Stimulated activated CD4-positive, alpha-beta T cell treated with anti-CD3 and anti-CD28 coated beads, Interleukin-1b, Interleukin-23, amount 100 ng/mL, for 48 hours (primary cell): ENCODE measurements around the gene FCGR1A.
"Not testable (repeated sequence)": the region's sequence is repeated elsewhere in the genome, so short reads cannot be mapped to it uniquely, and the experiment has no call there.

Source experiments
- DNase-seq: peaks from one replicate; pipeline ENCODE4 v3.0.0-alpha.2; 2020

The FCGR1A gene

GRCh38 chr1:149778313-149778712 is 4.2 kb upstream of the FCGR1A start:
- not testable (repeated sequence) for DNase-seq

DNA sequence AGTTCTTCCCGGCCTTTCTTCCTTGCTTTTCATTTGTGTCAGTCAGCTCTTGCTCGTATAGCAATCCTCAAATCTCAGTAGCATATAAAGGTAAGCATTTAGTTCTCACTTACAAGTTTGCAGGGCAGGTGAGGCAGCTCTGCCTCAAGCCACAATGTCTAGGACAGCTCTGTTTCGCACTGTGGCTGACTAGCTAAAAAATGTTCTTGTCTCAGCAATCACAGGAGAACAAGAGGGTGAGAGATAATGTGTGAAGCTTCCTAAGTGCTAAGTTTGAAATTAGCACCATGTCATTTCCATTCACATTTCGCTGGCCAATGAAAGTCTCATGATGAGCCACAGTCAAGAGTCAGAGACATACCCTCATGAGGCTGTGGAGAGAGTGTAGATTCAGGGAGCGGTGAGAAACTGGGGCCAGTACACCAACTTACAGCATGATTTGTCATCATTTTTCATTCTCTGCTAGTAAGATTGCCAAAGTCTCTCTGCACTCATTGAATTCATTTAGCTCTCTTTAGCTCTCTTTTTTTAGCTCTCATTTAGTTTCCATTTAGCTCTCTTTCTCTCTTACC is 995 bp upstream of the FCGR1A start:
- peak; percentile 55 for DNase-seq

DNA sequence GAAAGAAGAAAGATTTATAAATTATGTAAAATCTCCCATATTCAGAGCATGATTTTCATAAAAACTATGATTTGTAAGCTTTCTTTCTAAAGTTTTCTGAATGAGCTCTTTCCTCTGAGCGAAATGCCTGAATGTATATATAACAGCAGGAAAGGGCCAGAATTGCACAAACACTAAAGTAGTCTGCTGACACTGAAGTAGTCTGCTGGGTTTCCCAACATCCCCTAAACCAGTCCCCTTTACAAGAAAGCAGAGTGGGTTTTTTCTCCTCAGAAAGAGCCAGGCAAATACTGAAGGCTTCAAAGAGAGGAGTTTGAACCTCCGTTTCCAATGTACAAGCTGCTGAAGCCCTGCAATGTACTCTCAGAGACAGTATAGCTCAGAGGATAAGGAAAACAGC is 795 bp downstream of the FCGR1A start:
- DNase-seq, result not testable (repeated sequence)

GRCh38 chr1:149783868-149784267 is 1.4 kb downstream of the FCGR1A start:
- DNase-seq, result not testable (repeated sequence)

DNA sequence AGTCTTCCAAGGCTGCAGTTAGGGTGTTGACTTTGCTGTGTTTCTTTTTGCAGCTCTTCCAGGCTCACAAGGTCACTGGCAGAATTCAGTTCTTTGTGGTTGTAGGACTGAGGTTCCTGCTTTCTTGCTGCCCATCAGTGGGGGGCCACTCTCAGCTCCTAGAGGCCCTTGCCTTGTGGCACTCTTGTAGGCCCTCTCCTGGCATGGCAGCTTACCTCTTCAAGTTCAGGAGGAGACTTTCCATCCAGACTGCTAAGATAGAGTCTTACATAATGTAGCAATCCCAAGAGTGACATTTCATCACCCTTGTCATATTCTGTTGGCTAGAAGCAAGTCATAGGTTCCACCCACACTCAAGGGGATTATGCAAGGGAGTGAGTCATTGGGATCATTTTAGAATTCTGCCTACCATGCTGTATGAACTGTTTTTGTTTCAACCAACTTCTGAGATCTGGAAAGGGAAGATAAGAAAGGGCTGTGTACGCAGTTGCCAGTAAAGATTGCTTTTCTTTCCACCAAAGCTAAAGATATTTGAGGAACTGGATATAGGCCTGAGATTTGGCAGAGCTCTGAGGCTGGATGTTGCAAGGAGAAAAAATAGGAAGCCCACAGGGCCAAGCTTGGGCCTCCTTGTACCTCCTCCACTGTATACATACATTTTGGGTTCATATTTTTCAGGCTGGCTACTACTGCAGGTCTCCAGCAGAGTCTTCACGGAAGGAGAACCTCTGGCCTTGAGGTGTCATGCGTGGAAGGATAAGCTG is 5.4 kb downstream of the FCGR1A start:
- DNase-seq, result not testable (repeated sequence)

- peak; percentile 66 for DNase-seq
These were observed 10.0 kb downstream of the FCGR1A start for GRCh38 chr1:149792502-149792901.

DNA sequence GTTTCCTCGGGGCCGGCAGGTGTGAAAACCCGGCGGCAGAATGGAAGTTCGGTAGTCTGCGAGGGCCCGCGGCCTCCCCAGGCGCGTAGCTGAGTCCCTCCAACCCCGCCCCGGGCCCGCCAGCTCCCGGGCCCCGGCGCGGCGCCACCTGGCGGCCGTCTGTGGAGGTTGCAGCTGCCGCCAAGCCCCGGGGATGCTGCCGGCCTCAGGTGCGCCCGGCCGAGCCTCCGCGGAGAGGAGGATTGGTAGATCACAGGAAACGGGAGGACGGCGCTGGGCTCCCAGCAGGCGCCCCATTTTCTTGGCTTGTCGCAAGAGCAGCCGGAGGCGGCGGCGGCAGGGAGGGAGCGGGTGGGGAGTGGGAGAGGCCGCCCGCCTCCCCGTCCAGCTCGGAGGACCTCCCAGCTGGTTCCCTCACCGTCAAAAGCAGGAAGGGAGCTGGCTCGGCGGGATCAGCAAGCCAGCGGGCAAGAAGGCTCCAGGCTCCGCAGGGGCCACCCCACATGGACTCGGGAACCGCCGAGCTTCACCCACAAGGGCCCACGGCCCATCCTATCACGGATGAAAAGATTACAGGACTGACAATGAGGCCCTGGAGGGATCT is 10.5 kb downstream of the FCGR1A start:
- DNase-seq, result peak; percentile 84

DNA sequence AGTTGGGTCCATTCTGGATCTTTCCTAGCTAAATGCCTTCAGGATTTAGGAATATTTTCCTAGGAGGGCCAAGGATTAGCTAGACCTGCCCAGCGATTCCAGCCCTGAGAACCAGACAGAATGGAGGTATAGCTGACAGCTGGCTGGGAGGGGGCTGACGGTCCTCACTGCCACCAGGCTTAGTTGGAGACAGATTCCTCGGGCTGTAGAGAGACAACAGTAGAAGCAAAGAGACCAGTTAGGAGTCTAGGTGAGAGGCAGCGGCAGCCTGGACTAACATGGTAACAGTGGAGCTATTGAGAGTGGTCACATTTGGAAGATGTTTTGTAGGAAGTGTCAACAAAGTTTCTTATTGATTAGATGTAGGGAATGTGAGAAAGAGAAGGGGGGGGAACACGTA is 11.4 kb downstream of the FCGR1A start:
- not testable (repeated sequence) for DNase-seq

DNA sequence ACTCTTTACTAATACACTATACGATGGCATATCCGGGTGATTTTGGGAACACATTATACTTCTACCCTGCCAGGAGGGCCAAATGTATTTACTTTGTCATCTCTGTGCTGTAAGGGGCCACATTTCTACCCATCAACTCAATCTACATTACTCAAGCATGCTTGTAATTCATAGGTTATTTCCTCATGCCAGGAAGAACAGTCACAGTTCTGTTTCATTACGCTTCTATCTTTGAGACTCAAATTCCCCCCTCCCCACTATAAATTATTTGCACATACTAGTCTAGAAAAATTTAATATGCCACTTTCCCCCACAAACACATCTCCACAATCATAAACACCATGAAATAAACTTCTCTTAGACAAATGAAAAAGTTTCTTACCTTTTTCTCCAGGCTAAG is 19.1 kb downstream of the FCGR1A start:
- DNase-seq, result not testable (repeated sequence)

DNA sequence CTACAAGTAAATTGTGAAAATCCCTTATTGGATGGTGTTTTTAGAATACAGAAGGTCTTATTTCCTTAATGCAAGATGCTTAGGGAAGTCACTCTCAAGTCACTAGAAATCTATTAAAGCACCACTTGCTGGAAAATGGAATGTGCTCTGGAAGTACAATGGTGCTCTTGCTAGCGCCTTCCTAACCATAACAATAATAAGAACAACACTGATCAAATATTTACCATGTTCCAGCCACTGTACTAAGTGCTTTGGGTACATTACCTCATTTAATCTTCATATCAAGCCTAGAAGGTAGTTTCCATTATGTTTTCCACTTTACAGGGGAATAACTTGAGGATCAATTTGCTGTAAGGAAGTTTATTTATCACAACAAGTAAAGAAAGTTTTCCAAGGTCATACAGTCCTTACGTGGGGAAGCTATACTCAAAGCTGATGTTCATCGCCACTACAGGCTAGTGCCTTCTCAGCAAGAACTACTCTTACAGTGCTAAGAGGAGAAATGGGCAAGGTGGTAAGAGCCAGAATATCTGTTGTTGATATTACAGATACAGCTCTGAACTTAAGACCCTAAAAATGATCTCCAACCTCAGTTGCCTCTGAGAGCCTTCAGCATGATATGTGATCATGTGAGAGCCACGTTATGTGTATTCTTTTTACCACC is 22.1 kb downstream of the FCGR1A start:
- DNase-seq, result not testable (repeated sequence)

- not testable (repeated sequence) for DNase-seq
These were observed 28.4 kb downstream of the FCGR1A start for GRCh38 chr1:149810697-149811405.

DNA sequence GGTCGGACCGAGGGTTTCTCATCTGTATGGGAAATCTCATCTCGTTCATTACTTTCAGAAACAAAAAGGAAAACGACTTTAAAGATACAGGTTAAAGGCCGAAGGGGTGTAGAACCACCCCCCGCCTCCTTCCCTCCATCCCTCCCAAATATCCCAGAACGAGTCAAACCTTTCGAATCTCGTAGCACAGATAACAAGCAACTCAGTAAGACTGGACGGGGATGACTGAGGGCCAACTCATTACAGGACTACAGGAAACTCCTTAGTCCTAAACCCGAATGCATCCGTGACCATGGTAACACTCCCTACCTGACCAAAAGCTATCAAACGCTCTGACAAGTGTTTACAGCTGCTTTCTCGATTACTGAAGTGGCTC is 29.0 kb downstream of the FCGR1A start:
- peak; percentile 53 for DNase-seq

GRCh38 chr1:149811890-149812829 is 29.7 kb downstream of the FCGR1A start:
- DNase-seq, result peak; percentile 84

DNA sequence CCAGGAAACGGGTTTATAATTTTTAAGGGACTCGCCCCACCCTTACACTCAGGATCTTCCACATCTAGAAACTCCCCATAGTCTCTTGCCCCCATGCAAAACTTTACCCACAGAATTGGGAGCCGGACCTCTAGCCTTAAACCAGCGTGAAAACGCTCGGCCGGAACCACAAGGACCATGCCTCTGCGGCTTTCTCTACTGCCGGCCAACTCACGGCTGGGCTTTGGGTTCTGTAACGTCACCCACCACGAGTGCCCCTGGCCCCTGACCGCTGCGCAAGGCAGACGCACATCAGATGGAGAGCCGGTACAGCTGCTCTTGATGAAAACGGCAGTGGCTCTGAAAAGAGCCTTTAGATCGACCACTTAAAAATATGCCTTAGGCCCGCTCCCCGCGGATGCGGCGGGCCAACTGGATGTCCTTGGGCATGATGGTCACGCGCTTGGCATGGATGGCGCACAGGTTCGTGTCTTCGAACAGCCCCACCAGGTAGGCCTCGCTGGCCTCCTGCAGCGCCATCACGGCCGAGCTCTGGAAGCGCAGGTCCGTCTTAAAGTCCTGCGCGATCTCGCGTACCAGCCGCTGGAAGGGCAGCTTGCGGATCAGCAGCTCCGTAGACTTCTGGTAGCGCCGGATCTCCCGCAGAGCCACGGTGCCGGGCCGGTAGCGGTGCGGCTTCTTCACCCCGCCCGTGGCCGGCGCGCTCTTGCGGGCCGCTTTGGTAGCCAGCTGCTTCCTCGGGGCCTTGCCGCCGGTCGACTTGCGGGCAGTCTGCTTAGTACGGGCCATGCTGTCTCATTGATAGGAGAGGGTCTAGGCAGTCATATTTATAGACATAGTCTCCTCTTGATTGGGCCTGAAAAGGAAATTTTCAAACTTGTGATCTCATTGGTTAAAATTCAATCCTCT is 30.7 kb downstream of the FCGR1A start:
- DNase-seq, result peak; percentile 57

- not testable (repeated sequence) for DNase-seq
These were observed 37.9 kb downstream of the FCGR1A start for GRCh38 chr1:149820387-149820786.

DNA sequence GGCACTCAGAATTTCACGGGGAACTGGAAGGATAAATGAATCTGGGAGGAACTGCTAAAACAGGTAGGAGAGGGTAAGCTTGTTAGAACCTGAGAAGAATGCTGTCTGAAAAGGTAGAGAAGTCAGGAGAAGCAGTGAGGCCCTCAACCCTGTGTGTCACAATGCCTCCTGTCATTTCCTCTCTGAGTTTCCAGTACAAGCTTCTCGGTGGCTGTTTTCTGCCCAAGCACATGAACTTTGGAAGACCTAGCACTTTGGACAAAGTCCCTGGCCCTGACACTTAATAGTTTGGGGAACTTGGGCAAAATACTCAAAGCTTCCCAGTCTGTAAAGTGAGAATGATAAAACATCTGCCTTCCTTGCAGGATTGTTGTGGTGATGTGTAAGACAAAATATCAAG is 44.1 kb downstream of the FCGR1A start:
- not testable (repeated sequence) for DNase-seq

- not testable (repeated sequence) for DNase-seq
These were observed 49.3 kb downstream of the FCGR1A start for GRCh38 chr1:149831764-149832315.

DNA sequence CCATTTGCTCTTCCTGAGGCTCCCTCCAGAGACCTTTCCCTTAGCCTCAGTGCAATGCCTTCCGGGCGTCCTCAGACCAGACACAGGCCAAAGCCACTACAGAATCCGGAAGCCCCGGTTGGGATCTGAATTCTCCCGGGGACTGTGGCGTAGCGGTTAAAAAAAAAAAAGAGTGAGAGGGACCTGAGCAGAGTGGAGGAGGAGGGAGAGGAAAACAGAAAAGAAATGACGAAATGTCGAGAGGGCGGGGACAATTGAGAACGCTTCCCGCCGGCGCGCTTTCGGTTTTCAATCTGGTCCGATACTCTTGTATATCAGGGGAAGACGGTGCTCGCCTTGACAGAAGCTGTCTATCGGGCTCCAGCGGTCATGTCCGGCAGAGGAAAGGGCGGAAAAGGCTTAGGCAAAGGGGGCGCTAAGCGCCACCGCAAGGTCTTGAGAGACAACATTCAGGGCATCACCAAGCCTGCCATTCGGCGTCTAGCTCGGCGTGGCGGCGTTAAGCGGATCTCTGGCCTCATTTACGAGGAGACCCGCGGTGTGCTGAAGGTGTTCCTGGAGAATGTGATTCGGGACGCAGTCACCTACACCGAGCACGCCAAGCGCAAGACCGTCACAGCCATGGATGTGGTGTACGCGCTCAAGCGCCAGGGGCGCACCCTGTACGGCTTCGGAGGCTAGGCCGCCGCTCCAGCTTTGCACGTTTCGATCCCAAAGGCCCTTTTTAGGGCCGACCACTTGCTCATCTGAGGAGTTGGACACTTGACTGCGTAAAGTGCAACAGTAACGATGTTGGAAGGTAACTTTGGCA is 50.0 kb downstream of the FCGR1A start:
- DNase-seq, result not testable (repeated sequence)

DNA sequence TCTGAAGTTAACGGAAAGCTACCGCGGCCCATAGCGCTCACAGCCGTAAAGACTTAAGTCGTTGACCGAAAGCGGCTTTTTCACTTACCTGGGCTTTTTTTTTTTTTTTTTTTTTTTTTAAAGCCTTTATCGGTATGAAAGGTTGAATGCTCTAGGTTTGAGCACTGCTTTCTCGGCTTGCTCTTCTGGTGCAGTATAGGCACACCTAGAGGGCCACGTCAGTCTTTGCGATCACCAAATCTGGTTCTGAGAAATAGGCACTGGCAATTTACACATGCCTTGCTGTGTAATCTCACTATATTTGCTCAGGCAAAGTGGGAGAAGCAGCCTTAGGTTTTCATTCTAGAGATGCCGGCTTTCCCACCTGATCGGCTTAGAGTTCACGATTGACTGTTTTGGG is 50.6 kb downstream of the FCGR1A start:
- DNase-seq, result not testable (repeated sequence)
